Hepatocyte (in vitro differentiated cells): ENCODE data around the gene SETD3. TPM values are rescaled to one million over a fixed set of nuclear protein-coding genes. Genes with fewer than 3 reads are reported as not detected.
A peak's percentile ranks its signal among the peaks of the same experiment; 100 is the strongest.

ENCODE experiments used
- DNase-seq: peaks from one replicate; pipeline ENCODE4 v3.0.0-alpha.2; 2016; ENCODE audit warnings: low spot score
- H2AFZ ChIP-seq: fragments of 200-600 bp; sonication (generic); 2 replicates; pipeline ENCODE4 v1.6.0; 2016; ENCODE audit warnings: antibody characterized with exemption, mild to moderate bottlenecking
- H3K27ac ChIP-seq: fragments of 200-600 bp; sonication (generic); 2 replicates; pipeline ENCODE4 v1.5.1; 2016; ENCODE audit warnings: mild to moderate bottlenecking
- H3K27me3 ChIP-seq: fragments of 200-600 bp; sonication (generic); 2 replicates; pipeline ENCODE4 v1.6.1; 2016
- H3K36me3 ChIP-seq: fragments of 200-600 bp; sonication (generic); replicated peaks from 2 replicates; pipeline ENCODE4 v1.5.1; 2016; ENCODE audit warnings: low read depth; ENCODE audit not compliant: insufficient read depth
- H3K4me1 ChIP-seq: fragments of 200-600 bp; sonication (generic); 2 replicates; pipeline ENCODE4 v1.5.1; 2016; ENCODE audit warnings: mild to moderate bottlenecking, moderate library complexity; ENCODE audit not compliant: insufficient read depth
- H3K4me2 ChIP-seq: fragments of 200-600 bp; sonication (generic); 2 replicates; pipeline ENCODE4 v1.6.0; 2016
- H3K4me3 ChIP-seq: fragments of 200-600 bp; sonication (generic); 2 replicates; pipeline ENCODE4 v1.5.1; 2016; ENCODE audit warnings: mild to moderate bottlenecking
- H3K79me2 ChIP-seq: fragments of 200-600 bp; sonication (generic); 2 replicates; pipeline ENCODE4 v1.6.0; 2017; ENCODE audit warnings: mild to moderate bottlenecking
- H3K9me2 ChIP-seq: fragments of 200-600 bp; sonication (generic); replicated peaks from 2 replicates; pipeline ENCODE4 v1.6.0; 2017; ENCODE audit warnings: mild to moderate bottlenecking; ENCODE audit not compliant: insufficient read depth
- H3K9me3 ChIP-seq: fragments of 200-600 bp; sonication (generic); 2 replicates; pipeline ENCODE4 v1.5.1; 2016; ENCODE audit warnings: low read depth, mild to moderate bottlenecking
- H4K20me1 ChIP-seq: fragments of 200-600 bp; sonication (generic); 2 replicates; pipeline ENCODE4 v1.6.0; 2016; ENCODE audit warnings: mild to moderate bottlenecking; ENCODE audit not compliant: insufficient read depth, poor library complexity, severe bottlenecking
- EZH2 ChIP-seq: fragments of 200-600 bp; sonication (generic); IDR thresholded peaks from 2 replicates; pipeline ENCODE4 v1.6.1; 2016; ENCODE audit warnings: antibody characterized with exemption, mild to moderate bottlenecking, borderline replicate concordance
- EZH2phosphoT487 ChIP-seq: fragments of 200-600 bp; sonication (generic); IDR thresholded peaks from one replicate; pipeline ENCODE4 v1.6.1; 2018; ENCODE audit warnings: antibody characterized with exemption, mild to moderate bottlenecking, low read depth, moderate library complexity; ENCODE audit not compliant: unreplicated experiment, severe bottlenecking
- WGBS: methylation state at CpG from one replicate; pipeline ENCODE4 v1.1.6; 2016; ENCODE audit warnings: low lambda C conversion rate; ENCODE audit errors: missing lambda C conversion rate; 5-methylcytosine and 5-hydroxymethylcytosine counted together
- polyA plus RNA-seq: library from polyadenylated mRNA; unstranded; fragments of >200 nt; fragmentation: Nextera tagmentation; extraction: Ambion mirVana; gene quantifications from 2 replicates; pipeline ENCODE4 v1.2.1, GENCODE V29; 2016
- total RNA-seq: library from RNA; depleted of rRNA; stranded (reverse); fragments of >200 nt; gene quantifications from 2 replicates; pipeline ENCODE4 v1.2.3, GENCODE V29; 2014
- TF ChIP-seq, protein P1 (sequence below): fragments of 200-600 bp; sonication (generic); IDR thresholded peaks from 2 replicates; pipeline ENCODE4 v1.5.1; 2016; ENCODE audit warnings: antibody characterized with exemption, mild to moderate bottlenecking; ENCODE audit not compliant: poor library complexity

The SETD3 gene
- total and polyA plus RNA-seq, 2 experiments from 2014 or later, result 43.6 to 60.2 TPM

DNA sequence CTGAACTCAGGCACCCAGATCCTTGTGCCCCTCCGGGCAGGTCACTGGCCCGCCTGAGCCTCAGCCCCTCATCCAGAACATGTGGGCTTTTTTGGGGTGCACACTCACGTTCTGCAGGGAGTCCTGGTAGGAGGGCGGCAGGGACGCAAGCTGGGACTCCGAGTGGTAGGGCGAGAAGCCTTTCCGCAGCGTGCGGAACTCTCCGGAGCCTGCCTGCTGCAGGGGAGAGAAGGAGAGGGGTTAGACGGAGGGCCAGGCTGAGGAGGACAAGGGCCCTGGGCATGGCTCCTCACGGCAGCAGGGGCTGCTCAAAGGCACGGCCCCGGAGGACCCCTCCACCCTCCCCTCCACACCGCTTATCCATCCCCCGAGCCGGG lies 41.4 kb upstream of the SETD3 start:
- peaks cover 36% of the 10 kb centered on the region for H3K4me1 ChIP-seq
- H3K36me3 ChIP-seq, result no peaks in the 10 kb centered on the region
- DNase-seq, result no peak
- no peaks in the 10 kb centered on the region for H3K9me2 ChIP-seq
- H3K4me3 ChIP-seq, result no peak overlapping the region
- H3K9me3 ChIP-seq, result no peaks in the 10 kb centered on the region
- H2AFZ ChIP-seq, result no peak overlapping the region
- 73% methylated on average over 17 of the region's 18 CpGs for WGBS
- H3K27me3 ChIP-seq, result no peaks in the 10 kb centered on the region
- peaks cover 38% of the 10 kb centered on the region for H4K20me1 ChIP-seq
- no peak overlapping the region for H3K27ac ChIP-seq
- TF ChIP-seq, protein P1, sequence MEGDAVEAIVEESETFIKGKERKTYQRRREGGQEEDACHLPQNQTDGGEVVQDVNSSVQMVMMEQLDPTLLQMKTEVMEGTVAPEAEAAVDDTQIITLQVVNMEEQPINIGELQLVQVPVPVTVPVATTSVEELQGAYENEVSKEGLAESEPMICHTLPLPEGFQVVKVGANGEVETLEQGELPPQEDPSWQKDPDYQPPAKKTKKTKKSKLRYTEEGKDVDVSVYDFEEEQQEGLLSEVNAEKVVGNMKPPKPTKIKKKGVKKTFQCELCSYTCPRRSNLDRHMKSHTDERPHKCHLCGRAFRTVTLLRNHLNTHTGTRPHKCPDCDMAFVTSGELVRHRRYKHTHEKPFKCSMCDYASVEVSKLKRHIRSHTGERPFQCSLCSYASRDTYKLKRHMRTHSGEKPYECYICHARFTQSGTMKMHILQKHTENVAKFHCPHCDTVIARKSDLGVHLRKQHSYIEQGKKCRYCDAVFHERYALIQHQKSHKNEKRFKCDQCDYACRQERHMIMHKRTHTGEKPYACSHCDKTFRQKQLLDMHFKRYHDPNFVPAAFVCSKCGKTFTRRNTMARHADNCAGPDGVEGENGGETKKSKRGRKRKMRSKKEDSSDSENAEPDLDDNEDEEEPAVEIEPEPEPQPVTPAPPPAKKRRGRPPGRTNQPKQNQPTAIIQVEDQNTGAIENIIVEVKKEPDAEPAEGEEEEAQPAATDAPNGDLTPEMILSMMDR, result no peak
- no peak for TF ChIP-seq EZH2phosphoT487
- TF ChIP-seq EZH2, result no peak
- peak overlapping the region; percentile 30 for H3K4me2 ChIP-seq
- H3K79me2 ChIP-seq, result peaks cover 53% of the 10 kb centered on the region

DNA sequence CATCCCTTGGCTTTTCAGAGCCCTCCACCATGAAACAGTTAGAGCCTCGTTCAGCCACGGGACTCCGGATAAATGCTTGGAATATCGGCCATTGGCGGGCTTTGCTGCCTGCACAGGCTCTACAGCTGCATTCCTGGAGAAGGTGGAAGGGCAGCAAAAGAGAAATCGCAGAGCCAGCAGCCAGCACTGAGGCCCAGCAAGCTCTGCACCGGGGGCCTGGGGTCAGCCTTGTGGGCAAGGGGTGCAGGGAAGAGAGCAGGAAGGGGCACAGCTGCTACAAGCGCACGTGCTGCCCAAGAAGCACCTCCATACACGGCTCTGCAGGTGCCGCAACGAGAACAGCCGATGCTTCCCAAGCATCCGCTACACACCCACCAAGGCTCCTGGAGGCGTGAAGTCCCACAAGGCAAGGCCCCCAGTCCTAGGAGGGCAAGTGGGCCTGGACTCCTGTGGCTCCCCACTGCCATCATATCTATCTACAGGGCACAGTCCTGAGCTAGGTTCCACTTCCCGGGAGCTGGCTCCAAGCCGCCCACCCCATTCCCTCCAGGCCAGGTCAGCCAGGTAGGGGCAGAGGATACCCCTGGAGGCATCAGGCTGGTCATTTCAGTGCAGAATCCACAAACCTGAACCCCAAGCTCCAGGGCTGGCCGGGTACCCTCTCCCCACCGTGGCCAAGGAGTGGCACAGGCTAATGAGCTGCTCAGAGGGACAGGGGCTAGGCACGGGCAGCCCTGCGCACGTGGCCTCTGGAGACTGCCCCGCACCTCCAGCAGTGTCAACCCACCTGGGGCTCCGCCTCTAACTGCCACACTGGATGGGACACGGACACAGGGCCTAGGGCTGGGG lies 40.7 kb upstream of the SETD3 start:
- Histone ChIP-seq H3K4me3 (no peak overlapping the region), H3K4me1 (peaks cover 36% of the 10 kb centered on the region), H3K36me3 (no peaks in the 10 kb centered on the region), H3K9me3 (no peaks in the 10 kb centered on the region), H3K27ac (no peak overlapping the region), H3K79me2 (peaks cover 52% of the 10 kb centered on the region), H4K20me1 (peaks cover 38% of the 10 kb centered on the region), H3K27me3 (no peaks in the 10 kb centered on the region), H3K9me2 (no peaks in the 10 kb centered on the region), H2AFZ (no peak overlapping the region), H3K4me2 (no peak overlapping the region)
- DNase-seq, result no peak
- TF ChIP-seq EZH2 (no peak), EZH2phosphoT487 (no peak)
- TF ChIP-seq, protein P1, result no peak
- WGBS, result 89% methylated on average over 25 of the region's 25 CpGs

GRCh38 chr14:99520571-99521081 lies 40.0 kb upstream of the SETD3 start:
- Histone ChIP-seq H3K27me3 (no peaks in the 10 kb centered on the region), H3K36me3 (no peaks in the 10 kb centered on the region), H3K4me1 (peaks cover 36% of the 10 kb centered on the region), H2AFZ (no peak overlapping the region), H4K20me1 (peaks cover 38% of the 10 kb centered on the region), H3K4me3 (no peak overlapping the region), H3K79me2 (peaks cover 47% of the 10 kb centered on the region), H3K9me3 (no peaks in the 10 kb centered on the region), H3K9me2 (no peaks in the 10 kb centered on the region), H3K4me2 (no peak overlapping the region), H3K27ac (no peak overlapping the region)
- no peak for DNase-seq
- no peak for TF ChIP-seq EZH2phosphoT487
- TF ChIP-seq, protein P1, result no peak
- no peak for TF ChIP-seq EZH2
- 78% methylated on average over 9 of the region's 11 CpGs for WGBS
